BJ (cell line): Measurements from ENCODE around the gene LPO. TPM values are rescaled to one million over a fixed set of nuclear protein-coding genes. Genes with fewer than 3 reads are reported as not detected.

Experiments
- CTCF ChIA-PET: fragments of 350-600 bp; formaldehyde crosslinking; extraction: SDS; loops from one replicate; lab custom pipeline; 2021; ENCODE audit warnings: antibody characterized with exemption, inconsistent platforms; lab: Yijun Ruan, JAX
- POLR2A ChIA-PET: fragments of 300-600 bp; sonication (Branson Sonifier 250); formaldehyde crosslinking; extraction: SDS; loops from one replicate; lab custom pipeline; 2021; ENCODE audit warnings: antibody characterized with exemption; lab: Charles Lee
- DNase-seq: peaks from one replicate; pipeline ENCODE4 v3.0.0-alpha.2; 2011; ENCODE audit warnings: low read depth
- H3K27me3 ChIP-seq: 2 replicates; pipeline ENCODE4 v1.6.0; 2011; ENCODE audit warnings: low read length; ENCODE audit not compliant: control insufficient read depth, insufficient read depth
- H3K36me3 ChIP-seq: 2 replicates; pipeline ENCODE4 v1.5.1; 2011; ENCODE audit warnings: low read length; ENCODE audit not compliant: control insufficient read depth, insufficient read depth
- H3K4me3 ChIP-seq: 2 replicates; pipeline ENCODE4 v1.5.1; 2011; ENCODE audit warnings: low read depth, mild to moderate bottlenecking, control low read depth, low read length
- polyA plus RNA-seq: library from polyadenylated mRNA; depleted of rRNA; stranded (reverse); fragments of >200 nt; gene quantifications from 2 replicates; pipeline ENCODE4 v1.2.3, GENCODE V29; 2011
- TF ChIP-seq, protein P1 (sequence below): IDR thresholded peaks from 2 replicates; pipeline ENCODE4 v1.5.1; 2011; ENCODE audit warnings: low read depth, mild to moderate bottlenecking, control low read depth, inconsistent platforms, low read length, moderate library complexity; ENCODE audit not compliant: insufficient read depth

Gene LPO
- polyA plus RNA-seq, 1 experiment, result 0.07 TPM

DNA sequence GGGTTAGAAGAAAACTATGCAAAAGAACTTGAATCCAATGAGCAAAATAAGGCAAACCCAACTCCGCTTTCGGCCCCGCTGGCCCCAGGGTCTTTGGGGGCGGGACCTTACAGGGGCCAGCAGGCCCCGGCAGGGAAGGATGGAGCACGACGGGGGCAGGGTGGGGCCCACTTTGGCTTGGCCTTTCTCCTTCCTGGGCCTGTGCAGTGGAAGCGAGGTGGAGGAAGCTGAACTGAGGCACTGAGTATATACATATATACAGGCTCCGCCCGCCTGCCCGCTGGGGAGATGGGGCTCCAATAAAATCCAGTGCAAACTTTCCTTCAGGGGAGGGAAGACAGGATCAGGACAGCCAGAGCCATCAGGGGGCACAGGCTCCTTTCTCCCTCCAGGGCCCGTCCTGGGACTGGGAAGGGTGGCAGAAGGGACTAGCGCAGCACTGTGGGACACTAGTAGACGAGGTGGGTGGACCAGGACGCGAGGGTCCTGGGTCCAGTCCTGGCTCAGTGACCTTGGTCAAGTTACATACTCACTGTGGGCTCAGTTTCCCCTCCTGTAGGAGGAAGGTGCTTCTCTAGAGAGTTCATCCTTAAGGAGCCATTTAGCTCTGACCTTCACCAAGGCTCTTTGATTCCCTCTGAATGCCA, 63.2 kb downstream of the LPO start:
- TF ChIP-seq, protein P1, sequence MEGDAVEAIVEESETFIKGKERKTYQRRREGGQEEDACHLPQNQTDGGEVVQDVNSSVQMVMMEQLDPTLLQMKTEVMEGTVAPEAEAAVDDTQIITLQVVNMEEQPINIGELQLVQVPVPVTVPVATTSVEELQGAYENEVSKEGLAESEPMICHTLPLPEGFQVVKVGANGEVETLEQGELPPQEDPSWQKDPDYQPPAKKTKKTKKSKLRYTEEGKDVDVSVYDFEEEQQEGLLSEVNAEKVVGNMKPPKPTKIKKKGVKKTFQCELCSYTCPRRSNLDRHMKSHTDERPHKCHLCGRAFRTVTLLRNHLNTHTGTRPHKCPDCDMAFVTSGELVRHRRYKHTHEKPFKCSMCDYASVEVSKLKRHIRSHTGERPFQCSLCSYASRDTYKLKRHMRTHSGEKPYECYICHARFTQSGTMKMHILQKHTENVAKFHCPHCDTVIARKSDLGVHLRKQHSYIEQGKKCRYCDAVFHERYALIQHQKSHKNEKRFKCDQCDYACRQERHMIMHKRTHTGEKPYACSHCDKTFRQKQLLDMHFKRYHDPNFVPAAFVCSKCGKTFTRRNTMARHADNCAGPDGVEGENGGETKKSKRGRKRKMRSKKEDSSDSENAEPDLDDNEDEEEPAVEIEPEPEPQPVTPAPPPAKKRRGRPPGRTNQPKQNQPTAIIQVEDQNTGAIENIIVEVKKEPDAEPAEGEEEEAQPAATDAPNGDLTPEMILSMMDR, result no peak
- no peaks in the 10 kb centered on the region for H3K27me3 ChIP-seq
- DNase-seq, result no peak
- ChIA-PET CTCF (interaction anchor here (1.0 to 4.9 kb wide), 4 partner anchors 12 to 147 kb away, joined by 3 to 25 read pairs (median 3); partner anchors contain the start of gene RNF43), POLR2A (no interaction called here)
- H3K4me3 ChIP-seq, result no peak overlapping the region
- no peaks in the 10 kb centered on the region for H3K36me3 ChIP-seq

DNA sequence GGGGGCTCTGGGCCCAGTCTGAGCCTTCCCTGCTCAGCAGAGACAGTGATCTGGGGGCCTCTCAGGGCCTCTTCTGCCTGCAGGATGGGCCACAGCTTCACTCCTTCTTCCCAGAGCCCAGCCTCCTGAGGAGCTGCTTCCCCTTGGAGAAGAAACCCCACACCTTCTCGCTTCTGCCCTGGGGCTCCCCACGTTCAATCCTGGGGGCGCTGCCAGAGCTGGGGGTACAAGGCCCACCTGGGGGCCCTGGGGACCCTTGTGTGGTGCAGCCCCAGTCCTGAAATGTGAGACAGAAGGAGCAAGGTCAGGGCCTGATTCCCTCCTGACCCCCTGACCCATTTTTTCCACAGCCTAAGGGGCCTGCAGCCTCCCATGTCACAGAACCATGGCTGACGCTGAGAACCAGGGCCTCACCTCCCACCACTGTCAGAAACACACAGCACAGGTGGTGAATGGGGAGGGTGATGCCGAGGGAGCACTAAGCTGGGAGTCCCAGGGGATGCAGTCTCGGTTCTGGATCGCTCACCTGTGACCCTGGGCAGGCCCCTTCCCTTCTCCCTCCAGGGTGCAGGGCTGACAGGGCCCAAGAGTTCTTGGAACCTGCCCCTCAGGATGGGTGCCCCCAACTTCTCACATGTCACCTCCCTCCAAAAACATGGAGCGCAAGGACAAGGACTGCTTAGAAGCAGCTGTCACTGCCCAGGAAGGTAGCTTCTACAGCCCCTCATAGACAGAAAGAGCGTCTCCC, 64.0 kb downstream of the LPO start:
- Histone ChIP-seq H3K4me3 (no peak overlapping the region), H3K27me3 (no peaks in the 10 kb centered on the region), H3K36me3 (no peaks in the 10 kb centered on the region)
- CTCF ChIA-PET, result interaction anchor here (1.2 to 4.9 kb wide), 5 partner anchors 11 to 146 kb away, joined by 3 to 25 read pairs (median 22); partner anchors contain the start of gene RNF43
- POLR2A ChIA-PET, result no interaction called here
- DNase-seq, result no peak
- TF ChIP-seq, protein P1, result no peak

DNA sequence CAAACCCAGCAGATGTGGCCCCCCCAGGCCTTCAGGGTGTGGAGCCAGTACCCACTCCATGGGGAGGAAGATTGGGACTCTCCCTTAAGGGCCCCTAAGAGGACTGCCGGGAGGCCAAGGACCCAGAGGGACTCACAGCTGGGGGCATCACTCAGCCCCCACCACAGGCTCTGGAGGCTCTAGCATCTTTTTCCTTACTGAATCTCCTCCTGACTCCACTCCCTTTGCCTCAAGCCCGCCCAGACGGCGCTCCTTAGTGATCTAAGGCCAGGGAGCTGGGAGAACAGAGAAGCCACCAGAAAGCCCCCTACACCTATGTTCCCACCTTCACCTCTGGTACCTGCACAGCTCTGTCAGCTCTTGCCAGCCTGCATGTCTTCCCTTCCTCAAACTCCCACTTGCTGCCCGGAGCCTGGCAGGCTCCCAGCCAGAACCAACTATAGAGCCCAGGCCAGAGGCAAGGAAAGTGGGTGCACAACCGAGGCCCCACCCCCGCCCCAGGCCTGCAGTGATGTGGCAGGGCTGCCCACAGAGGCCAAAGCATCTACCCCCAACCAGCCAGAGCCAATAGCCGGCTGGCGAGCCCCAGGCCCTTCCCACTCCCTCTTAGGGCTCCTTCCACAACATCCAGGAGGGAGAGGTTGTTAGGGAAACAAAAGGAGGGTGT, 64.7 kb downstream of the LPO start:
- ChIA-PET CTCF (interaction anchor here (1.5 to 4.9 kb wide), 4 partner anchors 10 to 144 kb away, joined by 3 to 25 read pairs (median 24); partner anchors contain the start of gene RNF43), POLR2A (no interaction called here)
- Histone ChIP-seq H3K36me3 (no peaks in the 10 kb centered on the region), H3K27me3 (no peaks in the 10 kb centered on the region), H3K4me3 (no peak overlapping the region)
- TF ChIP-seq, protein P1, result no peak
- no peak for DNase-seq

DNA sequence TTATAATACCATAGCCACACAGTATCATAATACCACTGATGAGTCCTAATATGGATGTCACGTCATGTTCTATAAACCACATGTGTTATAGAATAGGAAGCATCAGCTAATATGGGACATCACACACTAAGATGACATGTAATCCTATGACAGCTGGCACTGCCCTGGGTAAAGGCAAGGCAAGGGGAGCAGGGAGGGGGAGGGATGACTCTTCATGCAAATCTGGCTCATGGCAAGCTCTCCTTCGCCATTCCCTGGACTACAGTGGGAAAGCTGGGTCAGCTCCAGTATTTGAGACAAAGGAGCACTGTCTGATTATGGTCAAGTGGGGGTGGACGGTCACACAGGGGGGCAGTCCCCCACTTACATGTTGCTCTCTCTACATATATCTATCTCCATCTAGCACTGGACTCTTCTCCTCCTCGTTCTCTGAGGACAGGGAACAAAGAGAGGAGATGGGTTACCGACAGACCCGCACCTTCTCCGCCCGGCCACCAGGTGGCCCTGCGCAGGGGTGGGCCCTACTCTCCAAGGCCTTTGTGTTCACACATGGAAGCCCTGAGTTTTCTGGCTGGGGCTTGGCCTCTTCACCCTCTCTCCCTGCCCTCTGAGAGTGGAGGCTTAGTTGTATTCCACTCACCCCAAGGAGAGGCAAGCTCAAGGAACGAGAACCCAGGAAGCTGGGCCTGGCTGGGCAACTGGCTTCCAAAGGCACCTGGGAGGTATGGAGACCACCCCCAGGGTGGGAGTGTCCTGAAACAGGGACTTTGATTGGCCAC, 65.8 kb downstream of the LPO start:
- no peaks in the 10 kb centered on the region for H3K36me3 ChIP-seq
- ChIA-PET POLR2A (no interaction called here), CTCF (interaction anchor here (0.6 to 4.9 kb wide), 16 partner anchors 9 to 784 kb away, joined by 3 to 25 read pairs (median 4); partner anchors contain the start of genes RNF43 and SUPT4H1)
- TF ChIP-seq, protein P1, result peak; percentile 85
- no peak overlapping the region for H3K4me3 ChIP-seq
- H3K27me3 ChIP-seq, result no peaks in the 10 kb centered on the region
- no peak for DNase-seq
